MCF 10A (cell line): ENCODE measurements around the gene BATF3. TPM values are rescaled to one million over a fixed set of nuclear protein-coding genes. Genes with fewer than 3 reads are reported as not detected.
A peak's percentile ranks its signal among the peaks of the same experiment; 100 is the strongest.

ENCODE experiments used
- BruUV-seq: library from RNA; stranded (reverse); fragments of 400-500 nt; replicated peaks from 2 replicates; lab custom pipeline; 2021; lab: Mats Ljungman, UMichigan
- CTCF ChIA-PET: fragments of 300-600 bp; sonication (Branson Sonifier 250); formaldehyde crosslinking; extraction: SDS; loops from one replicate; lab custom pipeline; 2021; ENCODE audit warnings: antibody characterized with exemption, inconsistent platforms; lab: Yijun Ruan, JAX
- POLR2A ChIA-PET: fragments of 300-600, 350-650 bp; sonication (Branson Sonifier 250); formaldehyde crosslinking; extraction: SDS; loops from one replicate; lab custom pipeline; 2020; ENCODE audit warnings: antibody characterized with exemption, inconsistent platforms; lab: Yijun Ruan, JAX
- DNase-seq: peaks from one replicate; pipeline ENCODE4 v3.0.0-alpha.2; 2018; ENCODE audit not compliant: unreplicated experiment
- H3K27ac Mint-ChIP-seq: one replicate; pipeline ENCODE4 v1.8.0; 2022; ENCODE audit warnings: mild to moderate bottlenecking, low read depth, mixed read lengths; ENCODE audit not compliant: unreplicated experiment
- H3K27me3 Mint-ChIP-seq: one replicate; pipeline ENCODE4 v1.8.0; 2022; ENCODE audit warnings: mixed read lengths; ENCODE audit not compliant: insufficient read depth, unreplicated experiment
- H3K36me3 Mint-ChIP-seq: one replicate; pipeline ENCODE4 v1.8.0; 2022; ENCODE audit warnings: mild to moderate bottlenecking, moderate library complexity, mixed read lengths; ENCODE audit not compliant: insufficient read depth, unreplicated experiment
- H3K4me1 Mint-ChIP-seq: one replicate; pipeline ENCODE4 v1.8.0; 2022; ENCODE audit warnings: mixed read lengths; ENCODE audit not compliant: insufficient read depth, unreplicated experiment
- H3K4me3 Mint-ChIP-seq: one replicate; pipeline ENCODE4 v1.8.0; 2022; ENCODE audit warnings: mild to moderate bottlenecking, moderate library complexity, mixed read lengths; ENCODE audit not compliant: unreplicated experiment
- H3K9me3 Mint-ChIP-seq: one replicate; pipeline ENCODE4 v1.8.0; 2022; ENCODE audit warnings: mixed read lengths; ENCODE audit not compliant: unreplicated experiment
- CTCF ChIP-seq: fragments of 200-600 bp; IDR thresholded peaks from one replicate; pipeline ENCODE4 v1.8.0; 2022; ENCODE audit warnings: antibody characterized with exemption, mild to moderate bottlenecking; ENCODE audit not compliant: unreplicated experiment
- intact Hi-C: fragments of 100-400 bp; cut with micrococcal nuclease; formaldehyde crosslinking; loops from 2 replicates; pipeline ENCODE4 v1.14.1; 2022
- total RNA-seq: library from RNA; stranded (reverse); gene quantifications from 2 replicates; pipeline ENCODE4 v1.2.3, GENCODE V29; 2022

BATF3 gene
- total RNA-seq, 1 experiment from 2014 or later, result 1.5 TPM

GRCh38 chr1:212669102-212669501 is 30.5 kb downstream of the BATF3 start:
- ChIA-PET POLR2A (interaction anchor here (0.6 to 1.9 kb wide), 3 partner anchors 11 to 61 kb away, joined by 3 to 6 read pairs (median 4); partner anchors contain the start of gene ATF3), CTCF (interaction anchor here (0.7 to 1.7 kb wide), 3 partner anchors 10 to 116 kb away, joined by 3 to 5 read pairs (median 4); no protein-coding TSS in a partner anchor)
- peak; percentile 49 for DNase-seq
- Mint-ChIP-seq H3K4me3 (no peak overlapping the region), H3K27ac (no peak overlapping the region), H3K9me3 (no peaks in the 10 kb centered on the region), H3K36me3 (no peaks in the 10 kb centered on the region), H3K27me3 (no peaks in the 10 kb centered on the region), H3K4me1 (peaks cover 31% of the 10 kb centered on the region)
- no TSS peak for BruUV-seq
- intact Hi-C loops, result no loop called here
- peak; percentile 25 for TF ChIP-seq CTCF

- no peaks in the 10 kb centered on the region for H3K36me3 Mint-ChIP-seq
- DNase-seq, result no peak
- H3K27ac Mint-ChIP-seq, result peak overlapping the region; percentile 91
- CTCF ChIA-PET, result interaction anchor here (0.6 to 1.7 kb wide), 9 partner anchors 10 to 355 kb away, joined by 3 to 5 read pairs (median 3); no protein-coding TSS in a partner anchor
- H3K4me3 Mint-ChIP-seq, result no peak overlapping the region
- H3K4me1 Mint-ChIP-seq, result peaks cover 31% of the 10 kb centered on the region
- no TSS peak for BruUV-seq
- POLR2A ChIA-PET, result interaction anchor here (0.6 to 1.9 kb wide), 9 partner anchors 9 to 199 kb away, joined by 3 to 6 read pairs (median 4); partner anchors contain the start of gene ATF3
- TF ChIP-seq CTCF, result no peak
- intact Hi-C loops, result no loop called here
- H3K27me3 Mint-ChIP-seq, result no peaks in the 10 kb centered on the region
- no peaks in the 10 kb centered on the region for H3K9me3 Mint-ChIP-seq
These were observed 31.2 kb downstream of the BATF3 start for GRCh38 chr1:212668477-212668876.

- POLR2A ChIA-PET, result interaction anchor here (0.6 to 1.9 kb wide), 13 partner anchors 8 to 265 kb away, joined by 3 to 6 read pairs (median 4); partner anchors contain the start of genes ATF3, FLVCR1, NSL1 and TATDN3
- BruUV-seq, result TSS peak; percentile 89
- peaks cover 31% of the 10 kb centered on the region for H3K4me1 Mint-ChIP-seq
- CTCF ChIA-PET, result interaction anchor here (0.6 to 1.6 kb wide), 13 partner anchors 11 to 456 kb away, joined by 3 to 5 read pairs (median 3); no protein-coding TSS in a partner anchor
- peaks cover under 1% of the 10 kb centered on the region for H3K27me3 Mint-ChIP-seq
- TF ChIP-seq CTCF, result no peak
- peak overlapping the region; percentile 15 for H3K4me3 Mint-ChIP-seq
- H3K36me3 Mint-ChIP-seq, result no peaks in the 10 kb centered on the region
- peak; percentile 90 for DNase-seq
- intact Hi-C loops, result loop anchor here (2.0 kb wide), 1 partner anchor 31 kb away; the partner anchor contains the start of gene BATF3
- no peaks in the 10 kb centered on the region for H3K9me3 Mint-ChIP-seq
- H3K27ac Mint-ChIP-seq, result peak overlapping the region; percentile 91
These were observed 32.2 kb downstream of the BATF3 start for GRCh38 chr1:212667223-212668139.
